GM12801 (cell line): ENCODE results near the gene LOXL3.

Source experiments
- CTCF ChIP-seq: IDR thresholded peaks from one replicate; pipeline ENCODE4 v1.5.1; 2011; ENCODE audit warnings: control low read depth; ENCODE audit not compliant: insufficient read length; ENCODE audit errors: extremely low read depth

LOXL3 gene

GRCh38 chr2:74499940-74500577 is 53.7 kb downstream of the LOXL3 start:
- TF ChIP-seq CTCF: no peak

GRCh38 chr2:74499267-74499939 is 54.3 kb downstream of the LOXL3 start, which contains the start of gene LBX2:
Gene LBX2, minus strand, starts transcription at chr2:74499603. Its CDS starts 66 bp downstream, at chr2:74499537.
- no peak for TF ChIP-seq CTCF

GRCh38 chr2:74498500-74499266 is 55.1 kb downstream of the LOXL3 start:
- no peak for TF ChIP-seq CTCF

- TF ChIP-seq CTCF: no peak
Measured at GRCh38 chr2:74497777-74498499, 55.8 kb downstream of the LOXL3 start.

- TF ChIP-seq CTCF: no peak
Measured at GRCh38 chr2:74496997-74497776, 56.6 kb downstream of the LOXL3 start.

GRCh38 chr2:74495440-74495839 is 58.3 kb downstream of the LOXL3 start:
- no peak for TF ChIP-seq CTCF
